Activated CD4-positive, alpha-beta T cell treated with anti-CD3 and anti-CD28 coated beads, Interleukin-2, amount 50 U/mL, for 4 hours (primary cell): ENCODE data around the gene RCN2.
A peak's percentile ranks its signal among the peaks of the same experiment; 100 is the strongest.

ENCODE experiments used
- DNase-seq, 2 experiments: peaks; one replicate each; pipeline ENCODE4 v3.0.0-alpha.2; 2020

The RCN2 gene

GRCh38 chr15:76976572-76977270 is 45.2 kb downstream of the RCN2 start:
- no peak for DNase-seq

- no peak for DNase-seq
Observed at GRCh38 chr15:76978522-76979330, 47.2 kb downstream of the RCN2 start.

- DNase-seq = no peak
Observed at GRCh38 chr15:76979331-76979925, 47.9 kb downstream of the RCN2 start.

GRCh38 chr15:76979996-76980520 is 48.5 kb downstream of the RCN2 start:
- no peak for DNase-seq

GRCh38 chr15:76982356-76982755 is 50.8 kb downstream of the RCN2 start:
- no peak for DNase-seq

GRCh38 chr15:76982756-76983155 is 51.2 kb downstream of the RCN2 start:
- DNase-seq = no peak

GRCh38 chr15:76983590-76984375 is 52.2 kb downstream of the RCN2 start:
- DNase-seq = no peak

GRCh38 chr15:76986743-76987142 is 55.2 kb downstream of the RCN2 start:
- DNase-seq = no peak

GRCh38 chr15:76987276-76987675 is 55.7 kb downstream of the RCN2 start:
- DNase-seq = no peak

- DNase-seq = peak in 1 of 2 experiments; percentile 33
Observed at GRCh38 chr15:76987896-76988860, 56.6 kb downstream of the RCN2 start.

- DNase-seq = no peak
Observed at GRCh38 chr15:76988867-76989780, 57.6 kb downstream of the RCN2 start.

- DNase-seq = no peak
Observed at GRCh38 chr15:76991048-76991447, 59.5 kb downstream of the RCN2 start.

GRCh38 chr15:76991741-76992645 is 60.4 kb downstream of the RCN2 start:
- DNase-seq = no peak

- no peak for DNase-seq
Observed at GRCh38 chr15:76993114-76993725, 61.7 kb downstream of the RCN2 start.

- peak; percentile 53 to 54 for DNase-seq
Observed at GRCh38 chr15:76994001-76994400, 62.5 kb downstream of the RCN2 start.

GRCh38 chr15:76994496-76994895 is 62.9 kb downstream of the RCN2 start:
- DNase-seq = no peak

- DNase-seq = peak; percentile 49 to 57
Observed at GRCh38 chr15:76994971-76995945, 63.7 kb downstream of the RCN2 start, which contains the start of gene PSTPIP1. PSTPIP1 (plus strand) TSS chr15:76995126; CDS start chr15:76995574, 448 bp downstream.
